ENCODE results near the gene CRELD2.

DNA sequence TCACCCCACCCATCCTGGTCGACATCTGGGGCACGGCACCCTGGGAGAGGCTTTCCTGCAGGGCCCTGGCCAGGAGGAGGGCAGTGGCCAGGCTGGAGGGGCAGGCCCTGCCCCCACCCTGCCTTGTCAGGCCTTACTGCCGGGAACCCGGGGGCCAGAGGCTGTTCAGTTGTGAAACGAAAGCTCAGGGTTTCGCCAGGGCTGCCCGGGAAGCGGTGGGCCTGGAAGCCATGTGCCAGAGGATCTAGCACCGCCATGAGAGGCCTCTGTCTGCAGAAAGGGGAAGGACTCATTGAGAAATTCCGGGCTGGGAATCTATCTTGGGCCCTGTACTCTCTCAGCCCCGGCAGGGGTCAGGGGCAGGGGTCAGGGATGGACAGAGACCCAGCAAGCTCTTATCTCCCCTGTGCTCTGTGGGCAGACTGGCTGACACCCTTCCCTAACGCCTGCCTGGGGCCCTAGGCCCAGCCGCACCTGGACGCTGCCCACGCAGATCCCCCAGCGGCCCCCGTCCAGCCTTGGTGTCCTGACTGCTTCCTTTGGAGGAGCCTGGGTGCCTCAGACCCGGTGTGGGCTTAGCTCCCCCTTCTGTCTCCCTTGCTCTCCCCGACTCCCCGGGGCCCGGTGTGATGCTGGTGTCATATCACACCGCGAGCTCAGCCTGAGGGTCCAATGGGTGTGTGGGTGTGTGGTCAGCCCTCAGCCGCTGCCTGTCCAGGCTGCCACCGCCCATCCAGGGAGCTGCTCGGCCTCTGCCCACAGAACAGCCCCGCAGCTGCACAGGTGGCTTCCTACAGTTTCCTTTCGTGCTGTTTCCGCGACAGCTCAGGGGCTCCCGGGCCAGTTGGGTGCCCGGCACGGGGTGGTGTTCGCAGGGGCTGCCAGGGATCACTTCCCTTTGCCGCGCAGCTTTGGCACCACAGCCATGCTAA is 48.6 kb downstream of the CRELD2 start:
- TF ChIP-seq, protein P1, sequence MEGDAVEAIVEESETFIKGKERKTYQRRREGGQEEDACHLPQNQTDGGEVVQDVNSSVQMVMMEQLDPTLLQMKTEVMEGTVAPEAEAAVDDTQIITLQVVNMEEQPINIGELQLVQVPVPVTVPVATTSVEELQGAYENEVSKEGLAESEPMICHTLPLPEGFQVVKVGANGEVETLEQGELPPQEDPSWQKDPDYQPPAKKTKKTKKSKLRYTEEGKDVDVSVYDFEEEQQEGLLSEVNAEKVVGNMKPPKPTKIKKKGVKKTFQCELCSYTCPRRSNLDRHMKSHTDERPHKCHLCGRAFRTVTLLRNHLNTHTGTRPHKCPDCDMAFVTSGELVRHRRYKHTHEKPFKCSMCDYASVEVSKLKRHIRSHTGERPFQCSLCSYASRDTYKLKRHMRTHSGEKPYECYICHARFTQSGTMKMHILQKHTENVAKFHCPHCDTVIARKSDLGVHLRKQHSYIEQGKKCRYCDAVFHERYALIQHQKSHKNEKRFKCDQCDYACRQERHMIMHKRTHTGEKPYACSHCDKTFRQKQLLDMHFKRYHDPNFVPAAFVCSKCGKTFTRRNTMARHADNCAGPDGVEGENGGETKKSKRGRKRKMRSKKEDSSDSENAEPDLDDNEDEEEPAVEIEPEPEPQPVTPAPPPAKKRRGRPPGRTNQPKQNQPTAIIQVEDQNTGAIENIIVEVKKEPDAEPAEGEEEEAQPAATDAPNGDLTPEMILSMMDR (IDR thresholded peaks at IDR 0.05; ENCODE audit: low read length): no peak
- TF ChIP-seq EZH2 (IDR thresholded peaks at IDR 0.05; ENCODE audit: borderline replicate concordance, low read length): no peak

Measured in OCI-LY1 (cell line).